H7 (cell line): ENCODE results near the gene PER1. TPM values are rescaled to one million over a fixed set of nuclear protein-coding genes. Genes with fewer than 3 reads are reported as not detected.

ENCODE experiments used
- DNase-seq: peaks from one replicate; pipeline ENCODE4 v3.0.0; 2012
- H3K27me3 ChIP-seq: 2 replicates; pipeline ENCODE4 v1.6.0; 2011; ENCODE audit warnings: mild to moderate bottlenecking, low read length; ENCODE audit not compliant: control insufficient read depth, insufficient read depth
- H3K36me3 ChIP-seq: replicated peaks from 2 replicates; pipeline ENCODE4 v1.5.1; 2011; ENCODE audit warnings: low read length; ENCODE audit not compliant: control insufficient read depth, insufficient read depth
- H3K4me3 ChIP-seq: 2 replicates; pipeline ENCODE4 v1.5.1; 2011; ENCODE audit warnings: low read depth, mild to moderate bottlenecking, control low read depth, low read length, moderate library complexity; ENCODE audit not compliant: insufficient read depth
- total RNA-seq: library from RNA; depleted of rRNA; stranded (reverse); fragments of >200 nt; shearing (Covaris generic); gene quantifications from 2 replicates; pipeline ENCODE4 v1.2.3, GENCODE V29; 2014

PER1 gene
- total RNA-seq, 1 experiment from 2014 or later: 19.2 TPM

- H3K36me3 ChIP-seq: no peaks in the 10 kb centered on the region
- peak overlapping the region; percentile 74 for H3K4me3 ChIP-seq
- peak; percentile 90 for DNase-seq
- H3K27me3 ChIP-seq: peaks cover 60% of the 10 kb centered on the region
Measured at GRCh38 chr17:8125154-8125946, 26.9 kb downstream of the PER1 start.

GRCh38 chr17:8124350-8125153 is 27.7 kb downstream of the PER1 start:
- DNase-seq: no peak
- H3K27me3 ChIP-seq: peaks cover 60% of the 10 kb centered on the region

GRCh38 chr17:8123695-8124349 is 28.4 kb downstream of the PER1 start, which contains the start of gene HES7:
Gene HES7, minus strand, starts transcription at chr17:8124106. Its CDS starts 22 bp downstream, at chr17:8124084.
- H3K4me3 ChIP-seq: peak within 1 kb of the TSS; percentile 74
- no peaks in the 10 kb centered on the region for H3K36me3 ChIP-seq
- peak; percentile 89 for DNase-seq
- H3K27me3 ChIP-seq: peaks cover 60% of the 10 kb centered on the region

More at GRCh38 chr17:8124350-8125153, 27.7 kb downstream of the PER1 start:
- peak overlapping the region; percentile 74 for H3K4me3 ChIP-seq
- no peaks in the 10 kb centered on the region for H3K36me3 ChIP-seq

GRCh38 chr17:8122924-8123694 is 29.1 kb downstream of the PER1 start:
- peak overlapping the region; percentile 74 for H3K4me3 ChIP-seq
- H3K27me3 ChIP-seq: peaks cover 60% of the 10 kb centered on the region
- peak; percentile 78 for DNase-seq
- no peaks in the 10 kb centered on the region for H3K36me3 ChIP-seq

DNA sequence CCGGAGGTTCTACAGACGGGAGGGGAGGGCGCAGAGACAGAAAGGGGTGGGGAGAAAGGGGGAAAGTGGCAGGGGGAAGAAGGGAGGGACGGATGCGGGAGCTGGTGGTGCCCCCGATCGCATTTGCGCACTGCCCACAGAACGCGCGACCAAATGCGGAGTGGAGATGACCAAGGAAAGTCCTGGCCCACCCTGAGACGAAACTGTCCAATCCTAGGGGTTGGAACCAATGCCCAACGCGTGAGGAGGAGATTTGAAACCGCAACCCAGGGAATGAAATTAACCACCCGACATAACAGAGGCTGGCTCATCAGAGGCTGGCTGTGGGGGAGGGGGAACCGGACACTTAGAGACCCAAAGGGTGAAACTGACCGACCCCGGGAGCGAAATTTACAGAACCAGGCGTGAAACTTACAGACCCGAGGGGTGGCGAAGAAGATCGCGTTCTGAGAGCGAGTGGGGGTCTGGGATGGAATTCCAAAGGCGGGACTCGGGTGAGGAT is 29.7 kb downstream of the PER1 start:
- Histone ChIP-seq H3K4me3 (peak overlapping the region; percentile 74), H3K36me3 (no peaks in the 10 kb centered on the region), H3K27me3 (peaks cover 64% of the 10 kb centered on the region)
- DNase-seq: peak; percentile 64

DNA sequence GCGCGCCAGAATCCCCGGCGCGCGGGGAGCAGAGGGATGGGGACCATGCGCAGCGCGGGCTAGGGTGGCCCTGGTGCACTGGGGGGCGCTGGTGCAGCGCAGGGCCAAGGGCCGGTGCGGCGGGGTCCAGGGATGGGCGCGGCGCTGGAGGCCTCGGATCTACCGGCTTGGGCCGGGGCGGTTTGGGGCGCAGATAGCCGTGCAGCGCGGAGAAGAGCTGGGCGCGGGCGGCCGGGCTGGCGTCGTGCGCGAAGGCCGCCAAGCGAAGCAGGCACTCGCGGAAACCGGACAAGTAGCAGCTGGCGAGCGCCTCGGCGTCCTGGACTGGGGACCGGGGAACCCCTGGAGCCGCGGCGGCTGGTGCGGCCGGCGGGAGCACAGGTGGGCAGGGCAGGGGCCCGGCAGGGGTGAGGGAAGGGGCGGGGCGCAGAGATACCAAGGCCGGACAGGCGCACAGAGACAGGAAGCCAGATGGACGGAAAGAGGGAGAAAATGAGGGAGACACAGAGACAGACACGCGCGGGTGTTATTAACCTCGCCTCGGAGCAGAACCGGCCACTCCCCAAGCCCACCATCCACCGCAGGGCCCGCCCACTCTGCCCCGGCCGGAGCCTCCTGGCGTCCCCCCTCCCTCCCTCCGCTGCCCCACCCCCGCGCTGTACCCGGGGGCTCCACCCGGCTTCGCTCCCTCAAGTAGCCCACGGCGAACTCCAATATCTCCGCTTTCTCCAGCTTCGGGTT is 30.4 kb downstream of the PER1 start:
- Histone ChIP-seq H3K36me3 (no peaks in the 10 kb centered on the region), H3K4me3 (peak overlapping the region; percentile 74), H3K27me3 (peaks cover 65% of the 10 kb centered on the region)
- DNase-seq: peak; percentile 93

DNA sequence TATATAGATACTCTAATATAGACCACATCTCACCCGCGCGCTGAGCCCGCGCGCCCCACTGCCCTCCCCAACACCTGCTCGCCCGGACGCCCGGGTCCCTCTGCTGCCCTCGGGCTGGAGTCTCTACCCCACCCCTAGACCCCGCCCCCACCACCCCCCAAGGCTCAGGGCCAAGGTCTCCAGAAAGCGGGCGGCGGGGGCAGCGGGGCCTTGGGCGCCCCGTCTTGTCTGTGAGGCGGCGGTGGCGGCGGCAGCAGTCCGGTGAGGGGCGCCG is 30.9 kb downstream of the PER1 start:
- peaks cover 69% of the 10 kb centered on the region for H3K27me3 ChIP-seq
- no peaks in the 10 kb centered on the region for H3K36me3 ChIP-seq
- no peak for DNase-seq
- peak overlapping the region; percentile 74 for H3K4me3 ChIP-seq

DNA sequence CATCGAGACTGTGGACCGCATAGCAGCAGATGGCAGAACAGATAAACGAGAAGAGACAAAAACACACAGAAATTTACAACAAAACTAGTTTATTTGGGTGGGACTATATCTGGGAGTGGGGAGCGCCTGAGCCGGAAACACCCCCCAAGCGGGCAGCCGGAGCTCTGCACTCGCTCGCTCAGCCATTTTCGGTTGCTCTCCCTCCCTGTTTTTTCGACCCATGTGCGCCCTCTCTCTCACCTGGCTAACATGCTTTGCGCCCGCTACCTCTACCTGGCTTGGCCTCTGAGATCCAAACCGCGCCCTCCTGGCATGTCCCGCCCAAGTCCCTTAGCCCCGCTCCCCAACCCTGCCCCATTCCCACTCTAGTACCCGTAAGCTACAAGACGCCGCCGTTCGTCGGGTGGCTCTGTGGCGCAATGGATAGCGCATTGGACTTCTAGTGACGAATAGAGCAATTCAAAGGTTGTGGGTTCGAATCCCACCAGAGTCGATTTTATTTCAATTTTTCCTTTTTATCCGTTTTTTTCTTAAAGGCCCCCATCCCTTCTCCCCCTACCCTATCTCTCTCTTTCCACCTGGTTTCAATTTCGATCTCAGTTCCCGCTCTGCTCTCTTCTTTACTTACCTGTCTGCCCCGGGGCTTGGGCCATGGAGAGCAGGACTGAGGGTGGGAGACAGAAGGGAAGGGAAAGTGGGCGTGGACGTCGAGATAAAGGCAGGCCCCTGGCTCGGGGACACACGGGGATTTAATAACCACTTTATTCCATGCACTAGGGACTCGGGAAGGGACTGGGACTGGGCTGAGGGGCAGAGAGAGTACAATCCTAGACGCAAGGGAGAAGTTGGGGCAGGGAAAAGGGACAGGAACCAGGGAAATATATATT is 31.4 kb downstream of the PER1 start:
- peaks cover 73% of the 10 kb centered on the region for H3K27me3 ChIP-seq
- peak overlapping the region; percentile 74 for H3K4me3 ChIP-seq
- DNase-seq: peak; percentile 87

GRCh38 chr17:8119581-8120519 is 32.4 kb downstream of the PER1 start:
- H3K36me3 ChIP-seq: no peaks in the 10 kb centered on the region
- peak overlapping the region; percentile 78 for H3K4me3 ChIP-seq
- peaks cover 74% of the 10 kb centered on the region for H3K27me3 ChIP-seq
- peak; percentile 63 for DNase-seq

More for the DNA sequence above, 31.4 kb downstream of the PER1 start:
- H3K36me3 ChIP-seq: no peaks in the 10 kb centered on the region

- Histone ChIP-seq H3K4me3 (peak overlapping the region; percentile 78), H3K36me3 (no peaks in the 10 kb centered on the region), H3K27me3 (peaks cover 74% of the 10 kb centered on the region)
- peak; percentile 94 for DNase-seq
Measured at GRCh38 chr17:8118769-8119580, 33.2 kb downstream of the PER1 start.

- H3K36me3 ChIP-seq: no peaks in the 10 kb centered on the region
- peak within 1 kb of the TSS; percentile 78 for H3K4me3 ChIP-seq
- peak; percentile 79 for DNase-seq
- H3K27me3 ChIP-seq: peaks cover 66% of the 10 kb centered on the region
Measured at GRCh38 chr17:8117980-8118768, 34.0 kb downstream of the PER1 start, which contains the start of gene ALOXE3. Gene ALOXE3, minus strand, starts transcription at chr17:8118514. Its CDS starts 524 bp downstream, at chr17:8117990.
